ENCODE measurements around the gene DMWD.
"Not testable (repeated sequence)": the region's sequence is repeated elsewhere in the genome, so short reads cannot be mapped to it uniquely, and the experiment has no call there.

DMWD gene

DNA sequence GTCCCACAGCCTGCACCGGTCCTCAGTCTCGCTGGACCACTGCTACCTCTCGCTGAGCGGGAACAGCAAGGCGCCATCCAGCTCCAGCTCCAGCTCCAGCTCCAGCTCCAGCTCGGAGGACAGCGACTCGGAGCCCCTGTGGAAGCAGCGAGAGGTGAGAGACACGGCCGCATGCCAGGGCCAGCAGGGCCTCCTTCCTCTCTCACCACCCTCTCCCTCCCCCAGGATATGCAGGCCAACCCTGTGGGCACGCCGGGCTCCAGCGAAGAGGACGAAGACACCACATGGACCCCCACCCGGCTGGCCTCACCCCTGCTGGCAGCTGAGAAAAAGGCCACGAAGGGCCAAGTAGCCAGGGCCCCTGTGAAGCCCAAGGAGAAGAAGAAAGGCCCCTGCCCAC, 30.9 kb downstream of the DMWD start:
- Histone ChIP-seq H2AFZ (ENCODE audit: low read length, unreplicated experiment) (no peak overlapping the region), H3K27me3 (ENCODE audit: insufficient read depth, low read length) (no peaks in the 10 kb centered on the region), H3K4me3 (ENCODE audit: low read depth, low read length) (no peak overlapping the region), H3K27ac (ENCODE audit: low read depth, low read length) (no peak overlapping the region), H3K36me3 (ENCODE audit: insufficient read depth, low read length) (no peaks in the 10 kb centered on the region), H3K79me2 (ENCODE audit: control insufficient read depth, insufficient read depth, low read length, unreplicated experiment) (peaks cover 2% of the 10 kb centered on the region), H3K4me1 (ENCODE audit: control insufficient read depth, insufficient read depth, low read length, unreplicated experiment) (no peaks in the 10 kb centered on the region)

DNA sequence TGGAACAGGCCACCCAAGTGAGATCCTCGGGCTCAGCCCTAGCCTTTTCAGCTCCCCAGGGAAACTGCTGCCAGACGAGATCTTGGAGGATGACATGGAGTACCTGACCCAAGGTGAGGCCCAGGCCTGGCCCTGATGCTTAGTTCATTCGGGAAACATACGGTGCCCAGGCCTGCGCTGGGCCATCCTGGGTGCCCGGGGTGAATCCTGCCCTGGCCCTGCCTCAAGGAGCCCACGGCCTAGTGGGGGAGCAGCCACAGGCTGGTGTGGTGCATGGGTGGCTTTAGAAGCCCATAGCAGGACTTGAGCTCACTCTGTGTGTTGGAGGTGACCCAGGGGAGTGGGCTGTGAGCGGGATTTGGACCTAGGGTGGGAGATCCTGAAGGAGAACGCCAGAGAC, 33.7 kb downstream of the DMWD start:
- H2AFZ ChIP-seq (ENCODE audit: low read length, unreplicated experiment), result no peak overlapping the region
- H3K27ac ChIP-seq (ENCODE audit: low read depth, low read length), result no peak overlapping the region
- no peak overlapping the region for H3K4me3 ChIP-seq (ENCODE audit: low read depth, low read length)
- no peaks in the 10 kb centered on the region for H3K36me3 ChIP-seq (ENCODE audit: insufficient read depth, low read length)
- H3K4me1 ChIP-seq (ENCODE audit: control insufficient read depth, insufficient read depth, low read length, unreplicated experiment), result no peaks in the 10 kb centered on the region
- H3K27me3 ChIP-seq (ENCODE audit: insufficient read depth, low read length), result no peaks in the 10 kb centered on the region
- no peaks in the 10 kb centered on the region for H3K79me2 ChIP-seq (ENCODE audit: control insufficient read depth, insufficient read depth, low read length, unreplicated experiment)

DNA sequence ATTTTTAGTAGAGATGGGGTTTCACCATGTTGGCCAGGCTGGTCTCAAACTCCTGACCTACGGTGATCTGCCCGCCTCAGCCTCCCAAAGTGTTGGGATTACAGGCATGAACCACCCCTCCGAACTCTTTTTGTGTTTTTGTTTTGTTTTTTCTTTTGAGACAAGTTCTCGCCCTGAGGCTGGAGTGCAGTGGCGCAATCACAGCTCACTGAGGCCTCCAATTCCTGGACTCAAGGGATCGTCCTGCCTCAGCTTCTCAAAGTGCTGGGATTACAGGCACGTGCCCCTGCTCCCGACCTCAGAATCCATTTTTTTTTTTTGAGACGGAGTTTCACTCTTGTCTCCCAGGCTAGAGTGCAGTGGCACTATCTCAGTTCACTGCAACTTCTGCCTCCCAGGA, 35.0 kb downstream of the DMWD start:
- no peaks in the 10 kb centered on the region for H3K36me3 ChIP-seq (ENCODE audit: insufficient read depth, low read length)
- H3K27ac ChIP-seq (ENCODE audit: low read depth, low read length), result no peak overlapping the region
- H3K79me2 ChIP-seq (ENCODE audit: control insufficient read depth, insufficient read depth, low read length, unreplicated experiment), result no peaks in the 10 kb centered on the region
- H2AFZ ChIP-seq (ENCODE audit: low read length, unreplicated experiment), result no peak overlapping the region
- no peaks in the 10 kb centered on the region for H3K4me1 ChIP-seq (ENCODE audit: control insufficient read depth, insufficient read depth, low read length, unreplicated experiment)
- no peaks in the 10 kb centered on the region for H3K27me3 ChIP-seq (ENCODE audit: insufficient read depth, low read length)
- H3K4me3 ChIP-seq (ENCODE audit: low read depth, low read length), result no peak overlapping the region

DNA sequence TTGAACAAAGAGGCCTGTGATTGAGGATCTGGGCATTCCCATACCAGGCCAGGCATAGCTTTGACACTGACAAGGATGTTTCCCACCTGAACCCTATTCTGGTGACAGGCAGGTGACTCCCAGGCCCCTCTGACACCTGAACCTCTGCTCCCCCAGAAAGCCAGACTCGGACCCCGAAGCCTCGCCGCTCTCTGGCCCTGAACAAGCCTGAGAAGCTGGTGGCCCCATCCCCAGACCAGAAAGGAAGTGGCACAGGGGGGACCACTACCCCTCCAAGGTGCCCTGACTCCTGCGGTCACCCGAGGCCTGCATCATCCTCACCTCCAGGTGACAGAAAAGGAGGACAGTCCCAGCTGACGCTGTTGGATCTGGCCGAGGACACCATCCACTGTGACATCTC, 38.3 kb downstream of the DMWD start:
- H3K4me3 ChIP-seq (ENCODE audit: low read depth, low read length), result no peak overlapping the region
- H3K36me3 ChIP-seq (ENCODE audit: insufficient read depth, low read length), result no peaks in the 10 kb centered on the region
- no peak overlapping the region for H2AFZ ChIP-seq (ENCODE audit: low read length, unreplicated experiment)
- H3K4me1 ChIP-seq (ENCODE audit: control insufficient read depth, insufficient read depth, low read length, unreplicated experiment), result no peaks in the 10 kb centered on the region
- no peaks in the 10 kb centered on the region for H3K27me3 ChIP-seq (ENCODE audit: insufficient read depth, low read length)
- no peak overlapping the region for H3K27ac ChIP-seq (ENCODE audit: low read depth, low read length)
- H3K79me2 ChIP-seq (ENCODE audit: control insufficient read depth, insufficient read depth, low read length, unreplicated experiment), result no peaks in the 10 kb centered on the region

DNA sequence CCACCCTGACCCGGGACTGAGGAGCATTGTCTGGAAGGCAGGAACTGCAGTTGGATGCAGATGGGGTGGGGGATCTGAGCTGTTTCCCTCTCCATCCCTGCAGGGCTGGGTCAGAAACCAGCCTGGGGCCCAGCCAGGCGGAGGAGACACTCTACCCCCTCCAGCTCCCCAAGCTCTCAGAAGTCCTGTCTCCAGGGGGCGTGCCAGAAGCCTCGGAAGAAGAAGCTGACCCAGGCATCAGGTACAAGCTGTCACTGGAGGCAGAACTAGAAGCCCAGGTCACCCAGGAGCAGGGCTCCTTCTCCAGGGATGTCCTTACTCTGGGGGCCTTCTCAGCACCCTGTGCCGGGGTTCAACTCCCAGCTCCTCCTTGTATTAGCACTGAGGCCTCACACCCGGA, 39.1 kb downstream of the DMWD start:
- Histone ChIP-seq H3K4me1 (ENCODE audit: control insufficient read depth, insufficient read depth, low read length, unreplicated experiment) (no peaks in the 10 kb centered on the region), H3K27me3 (ENCODE audit: insufficient read depth, low read length) (no peaks in the 10 kb centered on the region), H3K79me2 (ENCODE audit: control insufficient read depth, insufficient read depth, low read length, unreplicated experiment) (no peaks in the 10 kb centered on the region), H2AFZ (ENCODE audit: low read length, unreplicated experiment) (no peak overlapping the region), H3K27ac (ENCODE audit: low read depth, low read length) (no peak overlapping the region), H3K4me3 (ENCODE audit: low read depth, low read length) (no peak overlapping the region), H3K36me3 (ENCODE audit: insufficient read depth, low read length) (no peaks in the 10 kb centered on the region)

GRCh38 chr19:45752639-45753038, 40.0 kb downstream of the DMWD start:
- H3K79me2 ChIP-seq (ENCODE audit: control insufficient read depth, insufficient read depth, low read length, unreplicated experiment), result no peaks in the 10 kb centered on the region
- H3K4me3 ChIP-seq (ENCODE audit: low read depth, low read length), result no peak overlapping the region
- H2AFZ ChIP-seq (ENCODE audit: low read length, unreplicated experiment), result no peak overlapping the region
- H3K36me3 ChIP-seq (ENCODE audit: insufficient read depth, low read length), result no peaks in the 10 kb centered on the region
- H3K27me3 ChIP-seq (ENCODE audit: insufficient read depth, low read length), result no peaks in the 10 kb centered on the region
- no peaks in the 10 kb centered on the region for H3K4me1 ChIP-seq (ENCODE audit: control insufficient read depth, insufficient read depth, low read length, unreplicated experiment)
- no peak overlapping the region for H3K27ac ChIP-seq (ENCODE audit: low read depth, low read length)

DNA sequence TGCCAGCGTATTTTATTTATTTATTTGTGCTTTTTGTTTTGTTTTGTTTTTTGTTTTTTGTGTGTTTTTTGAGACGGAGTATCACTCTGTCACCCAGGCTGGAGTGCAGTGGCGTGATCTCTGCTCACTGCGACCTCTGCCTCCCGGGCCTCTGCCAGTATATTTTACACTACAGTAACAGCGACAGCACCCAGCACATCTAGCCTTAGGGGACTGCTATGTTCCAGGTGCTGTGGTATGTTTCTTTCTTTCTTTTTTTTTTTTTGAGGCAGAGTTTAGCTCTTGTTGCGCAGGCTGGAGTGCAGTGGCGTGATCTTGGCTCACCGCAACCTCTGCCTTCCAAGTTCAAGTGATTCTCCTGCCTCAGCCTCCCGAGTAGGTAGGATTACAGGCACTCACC, 41.2 kb downstream of the DMWD start:
- not testable (repeated sequence) for H3K36me3 ChIP-seq (ENCODE audit: insufficient read depth, low read length); H3K4me3 ChIP-seq (ENCODE audit: low read depth, low read length); H3K27ac ChIP-seq (ENCODE audit: low read depth, low read length); H3K27me3 ChIP-seq (ENCODE audit: insufficient read depth, low read length); H3K4me1 ChIP-seq (ENCODE audit: control insufficient read depth, insufficient read depth, low read length, unreplicated experiment); H3K79me2 ChIP-seq (ENCODE audit: control insufficient read depth, insufficient read depth, low read length, unreplicated experiment); H2AFZ ChIP-seq (ENCODE audit: low read length, unreplicated experiment)

- Histone ChIP-seq H3K4me3 (ENCODE audit: low read depth, low read length) (no peak overlapping the region), H3K79me2 (ENCODE audit: control insufficient read depth, insufficient read depth, low read length, unreplicated experiment) (no peaks in the 10 kb centered on the region), H3K36me3 (ENCODE audit: insufficient read depth, low read length) (no peaks in the 10 kb centered on the region), H3K27me3 (ENCODE audit: insufficient read depth, low read length) (no peaks in the 10 kb centered on the region), H3K27ac (ENCODE audit: low read depth, low read length) (no peak overlapping the region), H2AFZ (ENCODE audit: low read length, unreplicated experiment) (no peak overlapping the region), H3K4me1 (ENCODE audit: control insufficient read depth, insufficient read depth, low read length, unreplicated experiment) (no peaks in the 10 kb centered on the region)
Measured at GRCh38 chr19:45747513-45747912, 45.1 kb downstream of the DMWD start.

- no peak overlapping the region for H2AFZ ChIP-seq (ENCODE audit: low read length, unreplicated experiment)
- no peaks in the 10 kb centered on the region for H3K36me3 ChIP-seq (ENCODE audit: insufficient read depth, low read length)
- H3K27ac ChIP-seq (ENCODE audit: low read depth, low read length), result no peak overlapping the region
- no peaks in the 10 kb centered on the region for H3K4me1 ChIP-seq (ENCODE audit: control insufficient read depth, insufficient read depth, low read length, unreplicated experiment)
- H3K79me2 ChIP-seq (ENCODE audit: control insufficient read depth, insufficient read depth, low read length, unreplicated experiment), result no peaks in the 10 kb centered on the region
- no peak overlapping the region for H3K4me3 ChIP-seq (ENCODE audit: low read depth, low read length)
- H3K27me3 ChIP-seq (ENCODE audit: insufficient read depth, low read length), result no peaks in the 10 kb centered on the region
Measured at GRCh38 chr19:45746866-45747265, 45.8 kb downstream of the DMWD start.

- Histone ChIP-seq H3K36me3 (ENCODE audit: insufficient read depth, low read length) (no peaks in the 10 kb centered on the region), H3K79me2 (ENCODE audit: control insufficient read depth, insufficient read depth, low read length, unreplicated experiment) (no peaks in the 10 kb centered on the region), H3K27me3 (ENCODE audit: insufficient read depth, low read length) (no peaks in the 10 kb centered on the region)
Measured at GRCh38 chr19:45745606-45746005, 47.0 kb downstream of the DMWD start.

DNA sequence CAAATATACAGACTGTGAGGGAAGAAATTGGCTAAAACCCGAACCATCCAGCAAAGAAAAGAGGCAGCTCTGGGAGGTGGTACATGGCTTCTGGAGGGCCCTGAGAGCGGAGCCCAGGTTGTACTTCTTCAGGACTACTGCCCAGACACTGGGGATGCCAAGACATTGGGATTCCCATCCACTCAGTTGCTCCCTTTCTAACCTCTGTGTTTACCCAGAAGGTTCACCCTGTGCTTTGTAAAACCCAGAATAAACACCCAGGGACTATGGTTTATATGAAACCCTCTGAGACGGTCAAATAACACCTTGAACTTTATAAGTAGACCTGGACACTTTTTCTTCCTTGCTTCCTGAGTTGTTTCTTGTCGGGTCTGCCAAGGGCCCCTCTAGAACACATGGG, 49.7 kb downstream of the DMWD start:
- Histone ChIP-seq H2AFZ (ENCODE audit: low read length, unreplicated experiment) (no peak overlapping the region), H3K4me3 (ENCODE audit: low read depth, low read length) (no peak overlapping the region), H3K27me3 (ENCODE audit: insufficient read depth, low read length) (no peaks in the 10 kb centered on the region), H3K27ac (ENCODE audit: low read depth, low read length) (no peak overlapping the region), H3K79me2 (ENCODE audit: control insufficient read depth, insufficient read depth, low read length, unreplicated experiment) (no peaks in the 10 kb centered on the region), H3K36me3 (ENCODE audit: insufficient read depth, low read length) (no peaks in the 10 kb centered on the region), H3K4me1 (ENCODE audit: control insufficient read depth, insufficient read depth, low read length, unreplicated experiment) (no peaks in the 10 kb centered on the region)

More at GRCh38 chr19:45745606-45746005, 47.0 kb downstream of the DMWD start:
- Histone ChIP-seq H3K4me3 (ENCODE audit: low read depth, low read length) (no peak overlapping the region), H3K27ac (ENCODE audit: low read depth, low read length) (no peak overlapping the region), H2AFZ (ENCODE audit: low read length, unreplicated experiment) (no peak overlapping the region), H3K4me1 (ENCODE audit: control insufficient read depth, insufficient read depth, low read length, unreplicated experiment) (no peaks in the 10 kb centered on the region)
